IMR-90 (cell line): Measurements from ENCODE around the gene B4GALNT3. TPM values are rescaled to one million over a fixed set of nuclear protein-coding genes. Genes with fewer than 3 reads are reported as not detected.
"Not testable (repeated sequence)": the region's sequence is repeated elsewhere in the genome, so short reads cannot be mapped to it uniquely, and the experiment has no call there.

Experiments
- ATAC-seq: fragments of 200-7000 bp; cut with Tn5 transposase; 2 replicates; pipeline ENCODE4 v1.9.1; 2020; ENCODE audit warnings: low read depth, mild to moderate bottlenecking, moderate library complexity
- BruUV-seq: library from RNA; stranded (reverse); fragments of 400-500 nt; replicated peaks from 2 replicates; lab custom pipeline; 2021; lab: Mats Ljungman, UMichigan
- CTCF ChIA-PET: fragments of 300-600 bp; formaldehyde crosslinking; extraction: SDS; loops from one replicate; lab custom pipeline; 2021; ENCODE audit warnings: antibody characterized with exemption; lab: Yijun Ruan, JAX
- POLR2A ChIA-PET: fragments of 300-600 bp; sonication (Branson Sonifier 250); formaldehyde crosslinking; loops from one replicate; lab custom pipeline; 2022; ENCODE audit warnings: antibody characterized with exemption; ENCODE audit not compliant: unreplicated experiment; lab: Charles Lee
- DNase-seq: peaks from one replicate; pipeline ENCODE4 v3.0.0; 2013
- H2AFZ ChIP-seq: replicated peaks from 2 replicates; pipeline ENCODE3; 2013; ENCODE audit warnings: low read length, mild to moderate bottlenecking; ENCODE audit not compliant: poor library complexity
- H2AK5ac ChIP-seq: 2 replicates; pipeline ENCODE4 v1.6.1; 2013; ENCODE audit warnings: low read depth, low read length, inconsistent platforms
- H2AK9ac ChIP-seq: replicated peaks from 2 replicates; pipeline ENCODE3; 2013; ENCODE audit warnings: mild to moderate bottlenecking, low read depth, low read length, moderate library complexity; ENCODE audit not compliant: poor library complexity
- H2BK120ac ChIP-seq: 2 replicates; pipeline ENCODE4 v1.6.1; 2013; ENCODE audit warnings: low read depth, low read length, inconsistent platforms
- H2BK15ac ChIP-seq: 3 replicates; pipeline ENCODE4 v1.6.1; 2013; ENCODE audit warnings: low read depth, low read length, inconsistent platforms
- H2BK20ac ChIP-seq: 2 replicates; pipeline ENCODE4 v1.6.1; 2013; ENCODE audit warnings: low read depth, mild to moderate bottlenecking, inconsistent platforms, low read length, moderate library complexity
- H2BK5ac ChIP-seq: 2 replicates; pipeline ENCODE4 v1.6.1; 2013; ENCODE audit warnings: mild to moderate bottlenecking, low read depth, low read length, inconsistent platforms; ENCODE audit not compliant: poor library complexity, severe bottlenecking
- H3K14ac ChIP-seq: replicated peaks from 2 replicates; pipeline ENCODE4 v1.6.1; 2013; ENCODE audit warnings: low read depth, low read length, inconsistent platforms
- H3K18ac ChIP-seq: 2 replicates; pipeline ENCODE4 v1.6.1; 2013; ENCODE audit warnings: low read depth, low read length, control low read depth
- H3K23ac ChIP-seq: 2 replicates; pipeline ENCODE4 v1.6.1; 2013; ENCODE audit warnings: low read depth, low read length, inconsistent platforms
- H3K27ac ChIP-seq: 2 replicates; pipeline ENCODE4 v1.5.1; 2013; ENCODE audit warnings: mild to moderate bottlenecking, control low read depth, low read length; ENCODE audit not compliant: insufficient read depth
- H3K27me3 ChIP-seq: 2 replicates; pipeline ENCODE4 v1.6.1; 2013; ENCODE audit warnings: low read length; ENCODE audit not compliant: control insufficient read depth, insufficient read depth
- H3K36me3 ChIP-seq: 2 replicates; pipeline ENCODE4 v1.6.1; 2013; ENCODE audit warnings: low read length, mixed read lengths; ENCODE audit not compliant: control insufficient read depth, insufficient read depth
- H3K4ac ChIP-seq: 2 replicates; pipeline ENCODE4 v1.6.1; 2013; ENCODE audit warnings: low read depth, low read length, inconsistent platforms
- H3K4me1 ChIP-seq: 2 replicates; pipeline ENCODE4 v1.6.1; 2013; ENCODE audit warnings: low read length, mixed read lengths; ENCODE audit not compliant: control insufficient read depth, insufficient read depth
- H3K4me2 ChIP-seq: 2 replicates; pipeline ENCODE4 v1.6.1; 2013; ENCODE audit warnings: low read depth, mild to moderate bottlenecking, control low read depth, low read length, moderate library complexity
- H3K4me3 ChIP-seq: 2 replicates; pipeline ENCODE4 v1.5.1; 2013; ENCODE audit warnings: low read depth, mild to moderate bottlenecking, control low read depth, low read length, moderate library complexity; ENCODE audit not compliant: insufficient read depth
- H3K56ac ChIP-seq: 2 replicates; pipeline ENCODE4 v1.6.1; 2013; ENCODE audit warnings: low read length, inconsistent platforms; ENCODE audit not compliant: insufficient read depth; ENCODE audit errors: extremely low read depth
- H3K79me1 ChIP-seq, 2 experiments: 2 replicates each; pipeline ENCODE4 v1.6.1; 2013; ENCODE audit warnings: low read length in 2 of 2, inconsistent platforms in 1 of 2, low read depth in 1 of 2
- H3K9ac ChIP-seq: 2 replicates; pipeline ENCODE4 v1.6.1; 2013; ENCODE audit warnings: low read depth, low read length, control low read depth
- H3K9me1 ChIP-seq: 2 replicates; pipeline ENCODE4 v1.6.1; 2013; ENCODE audit warnings: low read length, inconsistent platforms; ENCODE audit not compliant: insufficient read depth
- H3K9me3 ChIP-seq: 2 replicates; pipeline ENCODE4 v1.6.1; 2013; ENCODE audit warnings: low read length; ENCODE audit not compliant: control insufficient read depth, insufficient read depth
- H4K20me1 ChIP-seq: 2 replicates; pipeline ENCODE4 v1.6.1; 2013; ENCODE audit warnings: low read length, inconsistent platforms; ENCODE audit not compliant: insufficient read depth
- H4K5ac ChIP-seq: 2 replicates; pipeline ENCODE4 v1.6.1; 2013; ENCODE audit warnings: mild to moderate bottlenecking, low read depth, low read length, control low read depth
- H4K8ac ChIP-seq, 2 experiments: 2 replicates each; pipeline ENCODE4 v1.6.1; 2013; ENCODE audit warnings: low read depth in 2 of 2, low read length in 2 of 2, control low read depth in 1 of 2, inconsistent platforms in 1 of 2
- H4K91ac ChIP-seq: 2 replicates; pipeline ENCODE4 v1.6.1; 2013; ENCODE audit warnings: low read depth, low read length, inconsistent platforms; ENCODE audit not compliant: insufficient read depth
- WGBS, 2 experiments: methylation state at CpG; one replicate each; pipeline versions ENCODE4 v1.1.5 to v1.1.7; 2013; ENCODE audit warnings: missing lambda C conversion rate in 2 of 2; ENCODE audit not compliant: insufficient read length in 1 of 2; ENCODE audit errors: extremely low coverage in 2 of 2; 5-methylcytosine and 5-hydroxymethylcytosine counted together
- dilution Hi-C: fragments of 300-500 bp; cut with HindIII; formaldehyde crosslinking; loops from one replicate; pipeline ENCODE4 v1.14.3; 2018; ENCODE audit warnings: low sequenced_read_pairs; ENCODE audit not compliant: unreplicated experiment
- in situ Hi-C: fragments of 300-500 bp; cut with MboI; formaldehyde crosslinking; loops from 3 replicates; pipeline ENCODE4 v1.14.3; 2019; ENCODE audit warnings: low sequenced_read_pairs, inconsistent platforms, mixed read lengths
- intact Hi-C: fragments of 100-400 bp; cut with micrococcal nuclease; formaldehyde crosslinking; loops from 2 replicates; pipeline ENCODE4 v1.10.0; 2022
- polyA plus RNA-seq, 3 experiments: library from polyadenylated mRNA; depleted of rRNA; stranded (reverse); fragments of >200 nt; gene quantifications; 2 replicates each; pipeline ENCODE4 v1.2.3, GENCODE V29; 2012; ENCODE audit warnings: low replicate concordance in 1 of 3
- total RNA-seq: library from RNA; depleted of rRNA; stranded (reverse); fragments of >200 nt; gene quantifications from 2 replicates; pipeline ENCODE4 v1.2.3, GENCODE V29; 2012

Gene B4GALNT3
- total and polyA plus RNA-seq, 2 of the 4 experiments (the other 2 are of a cell fraction): not detected

DNA sequence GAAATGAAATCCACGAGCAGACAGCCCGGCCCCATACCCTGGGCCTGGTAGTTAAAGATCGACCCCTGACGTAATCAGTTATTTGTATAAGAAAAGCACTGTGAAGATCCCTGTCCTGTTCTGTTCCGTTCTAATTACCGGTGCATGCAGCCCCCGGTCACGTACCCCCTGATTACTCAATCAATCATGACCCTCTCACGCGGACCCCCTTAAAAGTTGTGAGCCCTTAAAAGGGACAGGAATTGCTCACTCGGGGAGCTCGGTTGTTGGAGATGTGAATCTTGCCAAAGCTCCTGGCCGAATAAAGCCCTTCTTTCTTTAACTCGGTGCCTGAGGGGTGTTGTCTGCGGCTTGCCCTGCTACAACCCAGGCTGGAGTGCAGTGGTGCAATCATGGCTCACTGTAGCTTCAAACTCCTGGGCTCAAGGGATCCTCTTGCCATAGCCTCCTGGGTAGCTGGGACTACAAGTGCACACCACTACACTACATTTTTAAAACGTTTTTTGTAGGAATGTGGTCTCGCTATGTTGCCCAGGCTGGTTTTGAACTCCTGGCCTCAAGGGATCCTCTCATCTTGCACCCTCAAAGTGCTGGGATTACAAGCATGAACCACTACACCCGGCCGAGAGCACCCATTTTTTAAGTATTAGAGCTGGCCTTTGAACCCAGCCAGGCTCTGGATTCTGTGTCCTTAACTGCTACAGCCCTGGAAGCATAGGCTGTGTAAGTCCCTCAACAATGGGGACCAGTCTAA lies 118.4 kb downstream of the B4GALNT3 start:
- DNase-seq, H4K5ac ChIP-seq, BruUV-seq, H3K79me1 ChIP-seq, dilution Hi-C loops, H2BK15ac ChIP-seq, H3K14ac ChIP-seq, H3K9ac ChIP-seq, H3K18ac ChIP-seq, H4K20me1 ChIP-seq, H3K56ac ChIP-seq, H2BK120ac ChIP-seq, CTCF ChIA-PET, H3K9me1 ChIP-seq, H2AFZ ChIP-seq, H4K91ac ChIP-seq, H3K36me3 ChIP-seq, H3K23ac ChIP-seq, H3K4ac ChIP-seq, H3K27ac ChIP-seq, H2AK9ac ChIP-seq, H2BK20ac ChIP-seq, H3K4me2 ChIP-seq, H2AK5ac ChIP-seq, ATAC-seq, POLR2A ChIA-PET, H3K4me1 ChIP-seq, H2BK5ac ChIP-seq, H4K8ac ChIP-seq, H3K4me3 ChIP-seq, H3K9me3 ChIP-seq: not testable (repeated sequence)
- in situ Hi-C loops (loop anchor here (5.0 to 10.0 kb wide), 3 partner anchors 174 to 1007 kb away; partner anchors contain the start of gene WNK1), intact Hi-C loops (loop anchor here (5.0 to 10.0 kb wide), 3 partner anchors 277 to 1009 kb away; no protein-coding TSS in a partner anchor)
- H3K27me3 ChIP-seq: peaks cover 14% of the 10 kb centered on the region
- WGBS, 2 experiments: 92% methylated on average over 8 of the region's 19 CpGs; no CpG with 5 or more reads in 1 of the 2 experiments
